LoVo (cell line): Measurements from ENCODE around the gene MYLK2.

Experiments
- DNase-seq: peaks from one replicate; pipeline ENCODE4 v3.0.0-alpha.2; 2016; ENCODE audit warnings: low spot score

MYLK2 gene

GRCh38 chr20:31856516-31856915 is 37.4 kb downstream of the MYLK2 start:
- DNase-seq, result no peak

- no peak for DNase-seq
Observed at GRCh38 chr20:31857861-31858759, 39.0 kb downstream of the MYLK2 start.

GRCh38 chr20:31858760-31859083 is 39.6 kb downstream of the MYLK2 start:
- no peak for DNase-seq

DNA sequence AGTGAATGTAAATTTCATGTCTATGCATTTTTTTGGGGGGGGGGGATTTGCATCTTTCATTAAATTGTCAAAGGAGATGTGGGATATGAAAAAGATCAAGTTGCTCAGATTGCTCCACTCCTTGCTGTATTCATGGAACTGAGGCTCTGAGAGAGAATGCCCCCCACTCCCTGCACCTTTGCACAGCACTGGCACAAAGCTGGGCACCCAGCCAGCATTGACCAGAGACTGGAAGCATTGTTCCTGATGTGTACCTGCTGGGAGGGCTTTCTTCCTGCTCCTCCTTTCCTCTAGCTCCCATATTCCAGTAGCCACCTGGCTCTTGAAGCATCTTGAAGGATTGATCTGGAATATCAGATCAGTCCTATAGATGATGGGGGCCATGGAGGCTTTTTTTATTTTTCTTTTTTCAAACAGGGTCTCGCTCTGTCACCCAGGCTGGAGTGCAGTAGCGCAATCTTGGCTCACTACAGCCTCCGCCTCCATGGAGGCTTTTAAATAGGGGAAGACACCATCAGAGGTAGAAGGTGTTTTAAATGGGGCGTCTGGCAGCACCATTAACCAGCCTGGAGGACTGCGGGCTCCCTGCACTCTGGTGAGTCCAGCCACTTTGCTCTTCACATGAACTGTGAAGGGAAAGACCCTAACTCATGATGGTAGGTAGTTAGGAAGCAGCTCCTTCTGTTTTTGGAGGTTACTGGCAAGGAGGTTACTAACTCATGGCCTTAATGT is 40.3 kb downstream of the MYLK2 start:
- DNase-seq, result no peak

- no peak for DNase-seq
Observed at GRCh38 chr20:31859998-31860380, 40.8 kb downstream of the MYLK2 start.

DNA sequence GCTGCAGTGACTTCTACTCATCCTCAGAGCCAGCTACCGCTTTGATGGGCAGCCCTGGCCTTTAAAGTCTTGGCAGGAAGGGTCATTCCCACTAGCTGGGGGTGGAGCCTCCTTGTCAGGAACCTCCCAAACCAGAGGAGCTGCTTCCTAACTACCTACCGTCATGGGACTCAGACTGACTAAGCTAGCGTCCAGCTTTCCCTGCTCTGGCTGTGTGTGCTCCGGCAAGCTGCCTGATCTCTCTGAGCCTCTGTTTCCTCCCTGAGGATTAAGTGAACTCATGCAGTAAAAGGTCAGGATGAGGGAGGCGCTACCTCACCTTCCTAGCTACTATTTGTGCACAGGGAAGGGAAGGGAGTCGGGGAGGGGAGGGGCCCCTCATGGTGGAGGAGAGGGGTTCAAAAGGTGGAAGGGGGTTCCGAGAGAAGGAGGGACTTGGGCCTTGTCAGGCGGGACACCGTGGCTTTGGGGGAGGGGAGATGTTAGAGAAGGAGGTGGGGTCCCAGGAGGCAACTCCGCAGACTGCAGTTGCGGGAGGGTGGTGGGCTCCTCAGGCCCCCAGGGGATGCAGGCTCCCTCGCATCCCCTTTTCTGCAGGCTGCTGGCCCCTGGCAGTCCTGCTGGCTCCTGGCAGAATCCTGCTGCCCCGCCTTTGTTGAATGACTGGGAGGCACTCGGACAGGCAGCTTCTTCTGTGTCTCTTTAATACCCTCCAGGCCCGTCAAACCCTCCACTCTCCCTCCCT is 41.4 kb downstream of the MYLK2 start:
- DNase-seq, result no peak

DNA sequence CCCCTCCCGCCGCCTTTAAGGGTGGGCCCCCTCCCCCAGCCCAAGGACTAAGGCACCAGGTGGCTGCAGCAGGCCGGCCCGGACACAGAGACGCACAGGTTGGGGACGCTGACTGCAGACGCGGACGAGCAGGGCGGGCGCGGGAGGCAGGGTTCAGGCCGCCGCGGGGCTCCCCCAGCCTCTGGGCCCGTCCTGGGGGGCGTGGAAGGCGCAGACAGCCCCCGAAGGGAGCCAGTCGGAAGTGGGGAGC is 41.9 kb downstream of the MYLK2 start:
- DNase-seq, result no peak

DNA sequence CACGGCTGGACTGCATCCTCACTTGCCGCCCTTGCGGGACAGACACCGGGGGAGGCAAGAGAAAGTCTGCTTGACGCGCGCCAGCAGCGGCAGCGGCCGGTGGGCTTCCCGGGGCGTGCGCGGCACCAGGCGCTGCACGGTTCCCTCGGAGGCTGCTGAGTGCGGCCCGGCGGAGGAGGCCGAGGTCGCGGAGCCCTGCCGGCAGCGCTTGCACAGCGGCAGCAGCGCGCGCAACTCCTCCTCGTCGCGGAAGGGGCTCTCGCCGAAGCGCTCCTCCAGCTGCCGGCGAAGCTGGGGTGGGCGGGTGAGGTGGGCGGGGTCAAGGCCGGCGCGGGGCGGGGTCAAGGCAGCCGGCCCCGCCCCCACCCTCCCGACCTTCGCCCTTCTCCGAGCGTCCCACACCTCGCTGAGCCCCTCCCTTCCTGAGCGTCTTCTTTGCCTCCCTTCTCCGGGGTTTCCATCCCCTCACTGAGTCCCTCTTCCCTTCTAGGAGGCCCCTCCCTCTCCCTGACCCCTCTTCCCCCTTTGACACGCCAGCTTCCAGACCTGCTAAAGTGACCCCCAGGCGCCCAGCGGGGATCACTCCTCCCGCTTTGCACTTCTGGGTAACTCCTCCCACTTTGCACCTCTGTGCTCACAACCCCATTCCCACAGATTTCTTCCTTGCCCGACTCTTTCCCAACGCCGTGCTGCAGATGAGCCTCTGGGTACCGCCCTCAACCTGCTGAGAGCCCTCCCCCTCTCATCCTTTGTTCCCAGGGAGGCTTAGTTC is 42.4 kb downstream of the MYLK2 start:
- peak; percentile 80 for DNase-seq

DNA sequence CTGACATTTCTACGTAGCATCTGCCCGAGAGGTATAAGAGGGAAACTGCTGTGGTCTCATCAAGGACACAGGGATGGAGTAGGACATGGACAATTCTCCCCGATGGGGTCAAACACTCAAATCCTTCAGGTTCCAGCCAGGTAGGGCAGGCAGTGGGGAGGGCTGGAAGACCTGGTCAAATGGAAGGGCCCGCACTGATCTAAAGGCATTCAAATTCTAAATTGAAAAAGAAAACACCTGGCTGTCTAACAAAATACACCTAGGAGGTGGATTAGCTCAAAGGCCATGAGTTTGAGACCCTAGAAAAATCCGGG is 43.0 kb downstream of the MYLK2 start:
- DNase-seq, result no peak

- no peak for DNase-seq
Observed at GRCh38 chr20:31862506-31862905, 43.4 kb downstream of the MYLK2 start.

DNA sequence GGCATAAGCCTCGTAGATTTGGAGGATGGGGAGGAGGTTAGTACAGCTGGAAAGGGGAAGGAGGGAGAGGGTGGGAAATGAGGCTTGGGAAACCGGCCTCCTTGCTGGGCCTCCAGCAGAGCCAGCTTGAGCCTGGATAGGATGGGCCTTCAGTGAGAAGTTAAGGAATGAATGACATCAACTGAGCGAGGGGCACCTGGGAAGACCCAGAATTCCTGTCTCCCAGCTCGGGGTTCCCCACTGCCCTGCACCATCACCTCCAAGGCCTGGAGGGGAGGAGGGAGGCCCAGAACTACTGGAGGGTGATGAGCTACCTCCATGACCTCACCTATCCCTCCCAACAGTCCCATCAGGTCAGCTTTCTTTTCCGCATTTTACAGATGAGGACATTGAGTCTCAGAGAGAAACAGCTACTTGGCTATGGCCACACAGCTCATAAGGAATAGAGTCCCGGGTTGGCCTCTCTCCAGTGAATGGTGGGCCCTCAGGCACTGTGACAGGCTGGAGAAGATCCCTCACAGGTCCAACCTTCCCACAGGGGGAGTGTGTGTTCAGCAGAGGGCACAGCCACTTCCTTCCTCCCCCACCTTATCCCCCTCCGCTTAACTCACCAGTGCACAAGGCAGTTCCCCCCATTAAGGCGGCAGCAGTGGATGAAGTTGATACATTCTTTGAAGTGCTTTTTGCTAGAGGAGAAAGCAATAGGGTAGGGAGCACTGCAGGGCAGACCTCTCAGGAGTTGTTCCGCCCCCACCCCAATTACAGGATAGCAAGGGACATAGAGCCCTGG is 44.3 kb downstream of the MYLK2 start:
- DNase-seq, result no peak

GRCh38 chr20:31864521-31865400 is 45.6 kb downstream of the MYLK2 start:
- no peak for DNase-seq

GRCh38 chr20:31866221-31866620 is 47.1 kb downstream of the MYLK2 start:
- DNase-seq, result no peak

- DNase-seq, result no peak
Observed at GRCh38 chr20:31868853-31869672, 49.9 kb downstream of the MYLK2 start.

- no peak for DNase-seq
Observed at GRCh38 chr20:31869673-31869941, 50.5 kb downstream of the MYLK2 start.

DNA sequence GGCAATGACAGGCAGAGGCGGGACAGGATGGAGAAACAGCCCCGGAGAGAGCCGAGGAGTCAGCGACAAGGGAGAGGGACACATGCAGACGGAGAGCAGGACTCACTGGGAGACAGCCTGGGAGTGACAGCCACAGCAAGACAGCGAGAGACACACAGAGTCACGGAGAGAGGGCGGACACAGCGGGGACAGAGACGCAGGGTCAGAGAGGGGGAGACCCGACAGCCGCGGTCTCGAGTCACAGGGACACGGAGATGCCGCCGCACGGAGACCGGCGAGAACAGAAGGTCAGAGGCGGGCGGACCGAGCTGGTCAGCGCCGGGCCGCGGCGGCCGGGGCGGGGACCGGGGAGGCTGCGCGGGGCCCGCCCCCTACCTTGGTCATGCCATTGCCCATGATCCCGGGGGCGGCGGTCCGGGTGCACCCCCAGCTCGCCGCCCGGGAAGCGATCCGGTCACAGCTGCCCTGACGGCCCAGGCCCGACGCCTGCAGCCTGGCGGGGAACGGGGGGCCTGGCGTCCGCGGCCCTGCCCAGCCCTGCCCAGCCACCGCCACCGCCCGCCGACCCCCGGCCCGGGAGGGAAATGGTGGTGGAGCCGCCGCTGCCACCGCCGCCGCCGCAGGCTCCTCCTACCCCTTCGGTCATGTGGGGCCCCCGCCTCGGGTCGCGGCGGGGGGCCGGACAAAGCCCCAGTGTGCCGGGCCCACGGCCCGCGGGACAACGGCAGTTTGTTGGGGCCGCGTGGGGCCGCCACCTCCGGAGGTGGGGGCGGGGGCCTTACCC is 51.0 kb downstream of the MYLK2 start, which contains the start of the genes DUSP15 and TTLL9:
DUSP15 (minus strand) TSS at position 586 of the 784 bp plus-strand sequence; CDS start at position 396, 190 bp downstream.
TTLL9 (plus strand) TSS at position 693 of the 784 bp plus-strand sequence. CDS start 493 bp downstream, outside the sequence.
- DNase-seq, result no peak

- no peak for DNase-seq
Observed at GRCh38 chr20:31870726-31871617, 51.8 kb downstream of the MYLK2 start.

- no peak for DNase-seq
Observed at GRCh38 chr20:31871618-31871954, 52.4 kb downstream of the MYLK2 start.
